ENCODE data around the gene BMS1. TPM values are rescaled to one million over a fixed set of nuclear protein-coding genes. Genes with fewer than 3 reads are reported as not detected.
"Not testable (repeated sequence)": the region's sequence is repeated elsewhere in the genome, so short reads cannot be mapped to it uniquely, and the experiment has no call there.

Gene BMS1
- total RNA-seq, 3 donors from 2014 or later: 11.0 to 14.5 (median 12.4) TPM

GRCh38 chr10:42850931-42851330 is 68.3 kb downstream of the BMS1 start:
- Histone ChIP-seq H3K4me3 (no peak overlapping the region), H3K4me1 (ENCODE audit: low read depth) (no peaks in the 10 kb centered on the region), H3K36me3 (ENCODE audit: low read depth) (no peaks in the 10 kb centered on the region), H3K9me3 (no peaks in the 10 kb centered on the region)
- ATAC-seq (no peak), DNase-seq (no peak)
- TF ChIP-seq CTCF (IDR thresholded peaks at IDR 0.05): no peak
- intact Hi-C loops (cut with DNase I, micrococcal nuclease): no loop called here

- intact Hi-C loops (cut with DNase I, micrococcal nuclease): no loop called here
- Histone ChIP-seq H3K4me3 (no peak overlapping the region), H3K4me1 (ENCODE audit: low read depth) (no peaks in the 10 kb centered on the region), H3K9me3 (no peaks in the 10 kb centered on the region), H3K36me3 (ENCODE audit: low read depth) (no peaks in the 10 kb centered on the region)
- no peak for TF ChIP-seq CTCF (IDR thresholded peaks at IDR 0.05)
- ATAC-seq: no peak
- no peak for DNase-seq
Measured at GRCh38 chr10:42859256-42859655, 76.7 kb downstream of the BMS1 start.

GRCh38 chr10:42860016-42860415 is 77.4 kb downstream of the BMS1 start:
- H3K9me3 ChIP-seq; intact Hi-C loops (cut with DNase I, micrococcal nuclease); H3K36me3 ChIP-seq (ENCODE audit: low read depth); ATAC-seq; H3K4me3 ChIP-seq; H3K4me1 ChIP-seq (ENCODE audit: low read depth); DNase-seq: not testable (repeated sequence)

GRCh38 chr10:42862801-42863200 is 80.2 kb downstream of the BMS1 start:
- H3K9me3 ChIP-seq; H3K36me3 ChIP-seq (ENCODE audit: low read depth); ATAC-seq; H3K4me1 ChIP-seq (ENCODE audit: low read depth); DNase-seq; intact Hi-C loops (cut with DNase I, micrococcal nuclease); H3K4me3 ChIP-seq: not testable (repeated sequence)

GRCh38 chr10:42864575-42864974 is 82.0 kb downstream of the BMS1 start:
- no peak for TF ChIP-seq CTCF (IDR thresholded peaks at IDR 0.05)
- intact Hi-C loops (cut with DNase I, micrococcal nuclease): no loop called here
- ATAC-seq: no peak
- peak in 2 of 3 donors; percentile 35 to 40 for DNase-seq
- H3K4me1 ChIP-seq (ENCODE audit: low read depth): peaks cover 5% of the 10 kb centered on the region
- no peaks in the 10 kb centered on the region for H3K36me3 ChIP-seq (ENCODE audit: low read depth)
- no peak overlapping the region for H3K4me3 ChIP-seq
- no peaks in the 10 kb centered on the region for H3K9me3 ChIP-seq

GRCh38 chr10:42865716-42866114 is 83.1 kb downstream of the BMS1 start:
- H3K4me1 ChIP-seq (ENCODE audit: low read depth): peaks cover 5% of the 10 kb centered on the region
- ATAC-seq: no peak
- no peak overlapping the region for H3K4me3 ChIP-seq
- DNase-seq: no peak
- TF ChIP-seq CTCF (IDR thresholded peaks at IDR 0.05): no peak
- H3K9me3 ChIP-seq: no peaks in the 10 kb centered on the region
- intact Hi-C loops (cut with DNase I, micrococcal nuclease): loop anchor here (2.0 to 5.0 kb wide), 2 partner anchors 241 to 242 kb away; no protein-coding TSS in a partner anchor
- H3K36me3 ChIP-seq (ENCODE audit: low read depth): no peaks in the 10 kb centered on the region
